Cardiac fibroblast (primary cell): ENCODE data around the gene CLCNKA.

Experiments used
- DNase-seq, 2 donors: peaks; one replicate each; pipeline versions ENCODE4 v3.0.0 to v3.0.0-alpha.2; 2010; ENCODE audit warnings: low read depth in 2 of 2
- H3K4me3 ChIP-seq, 2 donors: replicated peaks in 1 of 2; 1 replicate in 1 of 2; 2 replicates in 1 of 2; pipeline ENCODE4 v1.5.1; 2011; ENCODE audit warnings: low read depth in 2 of 2, low read length in 2 of 2, mild to moderate bottlenecking in 2 of 2, moderate library complexity in 1 of 2
- CTCF ChIP-seq: IDR thresholded peaks from one replicate; pipeline ENCODE4 v1.5.1; 2011; ENCODE audit warnings: low read depth, mild to moderate bottlenecking, low read length, inconsistent platforms

The CLCNKA gene

GRCh38 chr1:16063226-16063829 is 41.5 kb downstream of the CLCNKA start:
- no peak for TF ChIP-seq CTCF
- no peak overlapping the region for H3K4me3 ChIP-seq
- no peak for DNase-seq

GRCh38 chr1:16063921-16064320 is 42.1 kb downstream of the CLCNKA start:
- DNase-seq = no peak
- no peak for TF ChIP-seq CTCF
- H3K4me3 ChIP-seq = no peak overlapping the region

GRCh38 chr1:16064536-16065268 is 42.9 kb downstream of the CLCNKA start:
- H3K4me3 ChIP-seq = no peak overlapping the region
- TF ChIP-seq CTCF = no peak
- peak in 1 of 2 donors; percentile 28 for DNase-seq

- DNase-seq = no peak
- no peak overlapping the region for H3K4me3 ChIP-seq
- no peak for TF ChIP-seq CTCF
Observed at GRCh38 chr1:16065269-16065576, 43.4 kb downstream of the CLCNKA start.

- no peak for DNase-seq
- H3K4me3 ChIP-seq = no peak overlapping the region
- TF ChIP-seq CTCF = no peak
Observed at GRCh38 chr1:16066245-16066644, 44.4 kb downstream of the CLCNKA start.

- no peak overlapping the region for H3K4me3 ChIP-seq
- TF ChIP-seq CTCF = no peak
- DNase-seq = no peak
Observed at GRCh38 chr1:16067127-16067768, 45.4 kb downstream of the CLCNKA start.

- DNase-seq = no peak
- no peak for TF ChIP-seq CTCF
- H3K4me3 ChIP-seq = no peak overlapping the region
Observed at GRCh38 chr1:16067933-16068332, 46.1 kb downstream of the CLCNKA start.
